Measurements from ENCODE around the gene CADPS2. TPM values are rescaled to one million over a fixed set of nuclear protein-coding genes. Genes with fewer than 3 reads are reported as not detected.

CADPS2 gene
- total RNA-seq, 1 donor from 2014 or later, result 19.1 TPM

DNA sequence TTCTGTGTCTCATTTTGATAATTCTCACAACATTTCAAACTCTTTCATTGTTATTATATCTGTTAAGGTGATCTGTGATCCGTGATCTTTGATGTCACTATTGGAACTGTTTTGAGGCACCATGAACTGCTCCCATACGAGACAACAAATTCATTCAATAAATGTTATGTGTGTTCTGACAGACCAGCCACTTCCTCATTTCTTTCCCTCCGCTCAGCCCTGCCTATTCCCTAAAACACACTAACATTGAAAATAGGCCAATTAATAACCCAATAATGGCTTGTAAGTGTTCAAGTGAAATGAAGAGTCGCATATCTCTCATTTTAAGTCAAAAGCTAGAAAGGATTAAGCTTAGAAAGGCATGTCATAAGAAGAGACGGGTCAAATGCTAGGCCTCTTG is 232.6 kb downstream of the CADPS2 start:
- H3K9me3 Mint-ChIP-seq, result peaks cover 4% of the 10 kb centered on the region
- no peak overlapping the region for H3K27ac Mint-ChIP-seq
- H3K4me1 ChIP-seq, result no peaks in the 10 kb centered on the region
- no peak overlapping the region for H3K27ac ChIP-seq
- H3K9ac ChIP-seq, result no peak overlapping the region
- H3K36me3 Mint-ChIP-seq, result peaks cover 5% of the 10 kb centered on the region
- no peaks in the 10 kb centered on the region for H4K20me1 ChIP-seq (ENCODE audit: low read depth)
- H3K4me2 ChIP-seq, result no peak overlapping the region
- no peaks in the 10 kb centered on the region for H3K79me2 ChIP-seq (ENCODE audit: low read depth)
- no peak overlapping the region for H3K4me3 Mint-ChIP-seq
- no peak overlapping the region for H2AFZ ChIP-seq (replicated peaks)
- H3K9me3 ChIP-seq (ENCODE audit: low read depth), result no peaks in the 10 kb centered on the region
- no peak for TF ChIP-seq EZH2phosphoT487 (IDR thresholded peaks at IDR 0.05)
- TF ChIP-seq CTCF (IDR thresholded peaks at IDR 0.05), result no peak
- DNase-seq (ENCODE audit: low spot score), result no peak
- peaks cover 10% of the 10 kb centered on the region for H3K4me1 Mint-ChIP-seq
- H3K4me3 ChIP-seq, result no peak overlapping the region
- H3K27me3 Mint-ChIP-seq (ENCODE audit: insufficient read depth, low read depth), result no peaks in the 10 kb centered on the region
- no peaks in the 10 kb centered on the region for H3K27me3 ChIP-seq
- H3K36me3 ChIP-seq, result no peaks in the 10 kb centered on the region
- H3F3A ChIP-seq (ENCODE audit: low read depth), result no peaks in the 10 kb centered on the region

DNA sequence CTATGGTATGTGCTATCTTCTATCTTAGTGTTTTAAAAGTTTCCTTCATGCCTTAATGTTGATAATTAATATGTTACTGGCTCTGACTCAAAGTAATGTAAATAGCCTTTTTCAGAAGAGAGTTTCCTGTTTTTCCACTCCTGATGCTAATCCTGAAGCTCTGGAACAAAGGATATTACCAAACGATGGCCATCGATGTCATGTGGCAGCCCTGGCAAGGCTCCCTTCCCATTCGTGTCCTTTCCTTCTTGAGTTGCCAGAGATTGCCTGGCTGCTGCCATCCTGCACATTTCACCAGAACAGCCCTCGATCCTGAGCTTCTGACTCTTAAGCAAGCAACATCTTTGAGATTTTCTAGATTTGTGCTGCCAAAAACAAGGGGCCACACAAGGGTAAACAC is 233.4 kb downstream of the CADPS2 start:
- Mint-ChIP-seq H3K4me1 (peaks cover 10% of the 10 kb centered on the region), H3K36me3 (peaks cover 5% of the 10 kb centered on the region), H3K27me3 (ENCODE audit: insufficient read depth, low read depth) (no peaks in the 10 kb centered on the region), H3K4me3 (no peak overlapping the region), H3K27ac (no peak overlapping the region), H3K9me3 (peaks cover 4% of the 10 kb centered on the region)
- DNase-seq (ENCODE audit: low spot score), result no peak
- no peak overlapping the region for H3K27ac ChIP-seq
- no peaks in the 10 kb centered on the region for H3K36me3 ChIP-seq
- no peak overlapping the region for H3K4me3 ChIP-seq
- no peaks in the 10 kb centered on the region for H3F3A ChIP-seq (ENCODE audit: low read depth)
- no peak for TF ChIP-seq EZH2 (IDR thresholded peaks at IDR 0.05)
- TF ChIP-seq EZH2phosphoT487 (IDR thresholded peaks at IDR 0.05), result no peak
- TF ChIP-seq CTCF (IDR thresholded peaks at IDR 0.05), result no peak
- H3K4me1 ChIP-seq, result no peaks in the 10 kb centered on the region
- H2AFZ ChIP-seq (replicated peaks), result no peak overlapping the region
- H3K9me3 ChIP-seq (ENCODE audit: low read depth), result no peaks in the 10 kb centered on the region
- no peaks in the 10 kb centered on the region for H3K79me2 ChIP-seq (ENCODE audit: low read depth)
- no peaks in the 10 kb centered on the region for H4K20me1 ChIP-seq (ENCODE audit: low read depth)
- H3K9ac ChIP-seq, result no peak overlapping the region
- H3K4me2 ChIP-seq, result no peak overlapping the region
- no peaks in the 10 kb centered on the region for H3K27me3 ChIP-seq

GRCh38 chr7:122651451-122651850 is 234.8 kb downstream of the CADPS2 start:
- no peaks in the 10 kb centered on the region for H3K9me3 Mint-ChIP-seq
- DNase-seq (ENCODE audit: low spot score), result no peak

More at GRCh38 chr7:122651451-122651850, 234.8 kb downstream of the CADPS2 start:
- no peaks in the 10 kb centered on the region for H3K36me3 ChIP-seq
- H3K4me3 Mint-ChIP-seq, result no peak overlapping the region
- no peaks in the 10 kb centered on the region for H3F3A ChIP-seq (ENCODE audit: low read depth)
- no peaks in the 10 kb centered on the region for H3K79me2 ChIP-seq (ENCODE audit: low read depth)
- no peak overlapping the region for H2AFZ ChIP-seq (replicated peaks)
- no peaks in the 10 kb centered on the region for H3K4me1 ChIP-seq
- H3K27me3 Mint-ChIP-seq (ENCODE audit: insufficient read depth, low read depth), result no peaks in the 10 kb centered on the region
- H3K9me3 ChIP-seq (ENCODE audit: low read depth), result no peaks in the 10 kb centered on the region
- no peaks in the 10 kb centered on the region for H3K27me3 ChIP-seq
- H3K4me1 Mint-ChIP-seq, result peaks cover 10% of the 10 kb centered on the region
- no peak overlapping the region for H3K27ac Mint-ChIP-seq
- H3K36me3 Mint-ChIP-seq, result no peaks in the 10 kb centered on the region
- H3K4me2 ChIP-seq, result no peak overlapping the region
- H3K27ac ChIP-seq, result no peak overlapping the region
- no peaks in the 10 kb centered on the region for H4K20me1 ChIP-seq (ENCODE audit: low read depth)
- H3K9ac ChIP-seq, result no peak overlapping the region
- TF ChIP-seq EZH2 (IDR thresholded peaks at IDR 0.05), result no peak
- TF ChIP-seq CTCF (IDR thresholded peaks at IDR 0.05), result no peak
- no peak for TF ChIP-seq EZH2phosphoT487 (IDR thresholded peaks at IDR 0.05)
- H3K4me3 ChIP-seq, result no peak overlapping the region

Data from neural progenitor cell (in vitro differentiated cells).